ENCODE measurements around the gene VASN.
"Not testable (repeated sequence)": the region's sequence is repeated elsewhere in the genome, so short reads cannot be mapped to it uniquely, and the experiment has no call there.

The VASN gene

GRCh38 chr16:4386451-4386805 is 14.8 kb downstream of the VASN start:
- DNase-seq, result no peak

- no peak for DNase-seq
Observed at GRCh38 chr16:4386951-4387565, 15.4 kb downstream of the VASN start.

- DNase-seq, result no peak
Observed at GRCh38 chr16:4387781-4388180, 16.1 kb downstream of the VASN start.

GRCh38 chr16:4388271-4389021 is 16.8 kb downstream of the VASN start:
- DNase-seq, result no peak

GRCh38 chr16:4389051-4389955 is 17.7 kb downstream of the VASN start:
- no peak for DNase-seq

- no peak for DNase-seq
Observed at GRCh38 chr16:4390266-4391260, 18.9 kb downstream of the VASN start.

- DNase-seq, result no peak
Observed at GRCh38 chr16:4391631-4392381, 20.2 kb downstream of the VASN start.

- no peak for DNase-seq
Observed at GRCh38 chr16:4392382-4393239, 21.0 kb downstream of the VASN start.

- DNase-seq, result no peak
Observed at GRCh38 chr16:4393240-4393600, 21.6 kb downstream of the VASN start.

- not testable (repeated sequence) for DNase-seq
Observed at GRCh38 chr16:4393850-4394249, 22.2 kb downstream of the VASN start.

- no peak for DNase-seq
Observed at GRCh38 chr16:4395055-4395726, 23.5 kb downstream of the VASN start.

- no peak for DNase-seq
Observed at GRCh38 chr16:4399001-4399730, 27.5 kb downstream of the VASN start.

GRCh38 chr16:4401094-4401501 is 29.4 kb downstream of the VASN start:
- no peak for DNase-seq

GRCh38 chr16:4401510-4401909 is 29.9 kb downstream of the VASN start:
- DNase-seq, result no peak

GRCh38 chr16:4402439-4403132 is 30.9 kb downstream of the VASN start:
- DNase-seq, result no peak

GRCh38 chr16:4403133-4403949 is 31.7 kb downstream of the VASN start:
- no peak for DNase-seq

GRCh38 chr16:4404247-4404966 is 32.8 kb downstream of the VASN start:
- no peak for DNase-seq

All from GDM1 (cell line).